Activated T-cell treated with anti-CD3 and anti-CD28 coated beads for 48 hours (primary cell): ENCODE data around the gene ATG2B.

Experiments
- DNase-seq: peaks from one replicate; pipeline ENCODE4 v3.0.0-alpha.2; 2020; ENCODE audit warnings: low read depth

Gene ATG2B

GRCh38 chr14:96309896-96310330 lies 53.2 kb downstream of the ATG2B start:
- DNase-seq = no peak

GRCh38 chr14:96309133-96309895 lies 53.8 kb downstream of the ATG2B start:
- no peak for DNase-seq

- no peak for DNase-seq
Measured at GRCh38 chr14:96307434-96307833, 55.7 kb downstream of the ATG2B start.

- no peak for DNase-seq
Measured at GRCh38 chr14:96304956-96305355, 58.2 kb downstream of the ATG2B start.

GRCh38 chr14:96303981-96304380 lies 59.2 kb downstream of the ATG2B start:
- no peak for DNase-seq

GRCh38 chr14:96299441-96299840 lies 63.7 kb downstream of the ATG2B start:
- DNase-seq = no peak

- DNase-seq = no peak
Measured at GRCh38 chr14:96297997-96298515, 65.1 kb downstream of the ATG2B start.

- DNase-seq = no peak
Measured at GRCh38 chr14:96297000-96297399, 66.1 kb downstream of the ATG2B start.

- DNase-seq = no peak
Measured at GRCh38 chr14:96294246-96294645, 68.9 kb downstream of the ATG2B start.

- no peak for DNase-seq
Measured at GRCh38 chr14:96287856-96288255, 75.3 kb downstream of the ATG2B start.

GRCh38 chr14:96286251-96286650 lies 76.9 kb downstream of the ATG2B start:
- DNase-seq = no peak

- no peak for DNase-seq
Measured at GRCh38 chr14:96285667-96286066, 77.5 kb downstream of the ATG2B start.

GRCh38 chr14:96284430-96284829 lies 78.7 kb downstream of the ATG2B start:
- DNase-seq = no peak

GRCh38 chr14:96284008-96284407 lies 79.1 kb downstream of the ATG2B start:
- no peak for DNase-seq

GRCh38 chr14:96281486-96281885 lies 81.7 kb downstream of the ATG2B start:
- no peak for DNase-seq

- no peak for DNase-seq
Measured at GRCh38 chr14:96280104-96280503, 83.0 kb downstream of the ATG2B start.

- DNase-seq = no peak
Measured at GRCh38 chr14:96279564-96279963, 83.6 kb downstream of the ATG2B start.

- no peak for DNase-seq
Measured at GRCh38 chr14:96277890-96278289, 85.3 kb downstream of the ATG2B start.

- peak; percentile 62 for DNase-seq
Measured at GRCh38 chr14:96275177-96276112, 87.7 kb downstream of the ATG2B start.

- no peak for DNase-seq
Measured at GRCh38 chr14:96274543-96274942, 88.6 kb downstream of the ATG2B start.

GRCh38 chr14:96274122-96274521 lies 89.0 kb downstream of the ATG2B start:
- no peak for DNase-seq

GRCh38 chr14:96273629-96274028 lies 89.5 kb downstream of the ATG2B start:
- no peak for DNase-seq
